WERI-Rb-1 (cell line): ENCODE measurements around the gene CGB3.
A peak's percentile ranks its signal among the peaks of the same experiment; 100 is the strongest.

Experiments used
- DNase-seq: peaks from one replicate; pipeline ENCODE4 v3.0.0-alpha.2; 2020
- H3K27ac ChIP-seq: fragments of 250-450 bp; sonication (Bioruptor Pico); 2 replicates; pipeline ENCODE4 v1.5.1; 2020; ENCODE audit warnings: mild to moderate bottlenecking, moderate library complexity
- H3K27me3 ChIP-seq: fragments of 250-450 bp; sonication (Bioruptor Pico); 2 replicates; pipeline ENCODE4 v1.5.1; 2021; ENCODE audit warnings: mild to moderate bottlenecking, low read depth, moderate library complexity; ENCODE audit not compliant: insufficient read depth, severe bottlenecking
- H3K36me3 ChIP-seq: fragments of 250-450 bp; sonication (Bioruptor Pico); 2 replicates; pipeline ENCODE4 v1.5.1; 2020; ENCODE audit warnings: mild to moderate bottlenecking, moderate library complexity
- H3K4me3 ChIP-seq: 2 replicates; pipeline ENCODE4 v1.5.1; 2011; ENCODE audit warnings: low read depth, mild to moderate bottlenecking, control low read depth, low read length
- H3K9me3 ChIP-seq: fragments of 250-450 bp; sonication (Bioruptor Pico); 2 replicates; pipeline ENCODE4 v1.5.1; 2021; ENCODE audit warnings: mild to moderate bottlenecking, moderate library complexity; ENCODE audit not compliant: severe bottlenecking
- TF ChIP-seq, protein P1 (sequence below): IDR thresholded peaks from 2 replicates; pipeline ENCODE4 v1.5.1; 2011; ENCODE audit warnings: low read depth, mild to moderate bottlenecking, control low read depth, inconsistent platforms, low read length

The CGB3 gene

GRCh38 chr19:49017666-49018351, 6.3 kb downstream of the CGB3 start:
- Histone ChIP-seq H3K4me3 (peak overlapping the region; percentile 26), H3K27me3 (no peaks in the 10 kb centered on the region), H3K27ac (0 out of 2 replicates have a peak overlapping the region, but pooled peaks have one; percentile 22), H3K36me3 (peaks cover 31% of the 10 kb centered on the region), H3K9me3 (no peaks in the 10 kb centered on the region)
- TF ChIP-seq, protein P1, sequence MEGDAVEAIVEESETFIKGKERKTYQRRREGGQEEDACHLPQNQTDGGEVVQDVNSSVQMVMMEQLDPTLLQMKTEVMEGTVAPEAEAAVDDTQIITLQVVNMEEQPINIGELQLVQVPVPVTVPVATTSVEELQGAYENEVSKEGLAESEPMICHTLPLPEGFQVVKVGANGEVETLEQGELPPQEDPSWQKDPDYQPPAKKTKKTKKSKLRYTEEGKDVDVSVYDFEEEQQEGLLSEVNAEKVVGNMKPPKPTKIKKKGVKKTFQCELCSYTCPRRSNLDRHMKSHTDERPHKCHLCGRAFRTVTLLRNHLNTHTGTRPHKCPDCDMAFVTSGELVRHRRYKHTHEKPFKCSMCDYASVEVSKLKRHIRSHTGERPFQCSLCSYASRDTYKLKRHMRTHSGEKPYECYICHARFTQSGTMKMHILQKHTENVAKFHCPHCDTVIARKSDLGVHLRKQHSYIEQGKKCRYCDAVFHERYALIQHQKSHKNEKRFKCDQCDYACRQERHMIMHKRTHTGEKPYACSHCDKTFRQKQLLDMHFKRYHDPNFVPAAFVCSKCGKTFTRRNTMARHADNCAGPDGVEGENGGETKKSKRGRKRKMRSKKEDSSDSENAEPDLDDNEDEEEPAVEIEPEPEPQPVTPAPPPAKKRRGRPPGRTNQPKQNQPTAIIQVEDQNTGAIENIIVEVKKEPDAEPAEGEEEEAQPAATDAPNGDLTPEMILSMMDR: peak; percentile 53
- peak; percentile 80 for DNase-seq

- peak within 1 kb of the TSS; percentile 26 for H3K4me3 ChIP-seq
- H3K9me3 ChIP-seq: no peaks in the 10 kb centered on the region
- TF ChIP-seq, protein P1: no peak
- no peaks in the 10 kb centered on the region for H3K27me3 ChIP-seq
- H3K27ac ChIP-seq: 0 out of 2 replicates have a peak within 1 kb of the TSS, but pooled peaks have one; percentile 22
- peaks cover 36% of the 10 kb centered on the region for H3K36me3 ChIP-seq
- no peak for DNase-seq
Observed at GRCh38 chr19:49017041-49017665, 7.0 kb downstream of the CGB3 start, which contains the start of gene LHB. Gene LHB (minus strand): TSS chr19:49017091. CDS start chr19:49017081, 10 bp downstream.

GRCh38 chr19:49016067-49016839, 7.9 kb downstream of the CGB3 start:
- Histone ChIP-seq H3K27ac (no peak overlapping the region), H3K36me3 (peaks cover 45% of the 10 kb centered on the region)
- no peak for DNase-seq

DNA sequence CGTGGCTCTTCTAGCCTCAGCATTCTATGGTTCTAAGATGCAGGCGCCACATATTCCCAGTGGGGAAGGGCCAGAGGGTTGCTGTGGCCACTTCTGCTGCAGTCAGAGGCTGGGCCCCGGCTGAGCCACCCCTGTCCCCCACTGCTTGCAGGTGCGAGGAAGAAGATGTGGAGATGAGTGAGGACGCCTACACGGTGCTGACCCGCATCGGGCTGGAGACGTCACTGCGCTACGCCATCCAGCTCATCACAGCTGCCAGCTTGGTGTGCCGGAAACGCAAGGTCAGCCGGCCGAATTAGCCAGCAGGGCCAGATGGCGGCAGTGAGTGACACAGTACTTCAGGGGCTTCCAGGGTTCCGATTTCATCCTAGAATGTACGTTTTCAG, 9.3 kb downstream of the CGB3 start:
- Histone ChIP-seq H3K9me3 (no peaks in the 10 kb centered on the region), H3K36me3 (peaks cover 55% of the 10 kb centered on the region), H3K27me3 (no peaks in the 10 kb centered on the region), H3K4me3 (no peak overlapping the region), H3K27ac (peak overlapping the region; percentile 76)
- TF ChIP-seq, protein P1: no peak
- peak; percentile 67 for DNase-seq

More at GRCh38 chr19:49016067-49016839, 7.9 kb downstream of the CGB3 start:
- Histone ChIP-seq H3K9me3 (no peaks in the 10 kb centered on the region), H3K27me3 (no peaks in the 10 kb centered on the region), H3K4me3 (no peak overlapping the region)
- TF ChIP-seq, protein P1: no peak

- no peaks in the 10 kb centered on the region for H3K9me3 ChIP-seq
- DNase-seq: peak; percentile 81
- H3K27ac ChIP-seq: peak overlapping the region; percentile 76
- peaks cover 61% of the 10 kb centered on the region for H3K36me3 ChIP-seq
- no peak overlapping the region for H3K4me3 ChIP-seq
- TF ChIP-seq, protein P1: no peak
- H3K27me3 ChIP-seq: no peaks in the 10 kb centered on the region
Observed at GRCh38 chr19:49014123-49014869, 9.8 kb downstream of the CGB3 start.
